ENCODE results near the gene STK25. TPM values are rescaled to one million over a fixed set of nuclear protein-coding genes. Genes with fewer than 3 reads are reported as not detected.

STK25 gene
- total and polyA plus RNA-seq, 2 donors (not counting 3 experiments of a cell fraction or from before 2014, with no cell fraction given), result 286 to 715 TPM

DNA sequence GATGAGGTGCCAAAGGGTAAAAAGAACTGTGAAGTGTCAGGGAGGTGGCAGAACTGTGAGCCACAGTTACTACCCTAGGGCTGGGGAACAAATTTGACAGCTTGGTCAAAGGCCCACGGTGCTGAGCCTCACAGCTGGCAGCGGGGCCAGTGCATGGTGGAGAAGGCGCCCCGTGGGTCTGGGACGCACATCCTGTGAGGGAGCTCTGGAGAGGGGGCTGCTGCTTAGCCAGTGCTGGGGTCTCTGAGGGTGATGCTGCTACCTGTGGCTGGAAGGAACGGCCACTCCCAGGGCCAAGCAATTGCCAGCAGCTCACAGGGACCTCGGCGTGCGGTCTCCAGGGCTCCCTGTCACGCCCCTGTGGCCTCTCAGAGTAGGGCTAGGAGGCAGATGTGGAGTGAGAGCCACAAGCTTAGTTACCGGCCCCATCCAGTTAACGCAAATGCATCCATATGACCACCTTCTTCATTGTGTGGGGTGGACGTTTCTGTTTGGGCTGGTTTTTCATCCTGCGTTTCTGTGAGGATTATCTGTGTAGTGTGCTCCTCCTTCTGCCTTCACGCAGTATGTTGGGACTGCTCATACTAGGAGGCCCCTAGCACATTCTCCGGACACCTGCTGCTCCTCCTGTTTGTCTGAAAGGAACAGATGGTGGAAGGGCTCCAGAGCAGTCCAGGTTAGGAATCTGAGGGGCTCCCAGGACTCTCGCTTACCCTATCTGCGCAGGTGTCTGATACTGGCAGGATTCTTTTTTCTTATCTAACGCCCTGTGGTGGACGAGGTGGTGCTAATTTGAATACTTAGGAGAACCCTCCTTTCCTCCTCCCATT lies 26.0 kb downstream of the STK25 start:
- no peak overlapping the region for H3K27ac ChIP-seq (ENCODE audit: insufficient read depth, low read depth, low read length)
- H3K4me3 ChIP-seq (replicated peaks in 1 of 3; ENCODE audit: insufficient read depth in 1 of 3, low read depth in 1 of 3, low read length in 3 of 3), result no peak overlapping the region
- TF ChIP-seq, protein P1, sequence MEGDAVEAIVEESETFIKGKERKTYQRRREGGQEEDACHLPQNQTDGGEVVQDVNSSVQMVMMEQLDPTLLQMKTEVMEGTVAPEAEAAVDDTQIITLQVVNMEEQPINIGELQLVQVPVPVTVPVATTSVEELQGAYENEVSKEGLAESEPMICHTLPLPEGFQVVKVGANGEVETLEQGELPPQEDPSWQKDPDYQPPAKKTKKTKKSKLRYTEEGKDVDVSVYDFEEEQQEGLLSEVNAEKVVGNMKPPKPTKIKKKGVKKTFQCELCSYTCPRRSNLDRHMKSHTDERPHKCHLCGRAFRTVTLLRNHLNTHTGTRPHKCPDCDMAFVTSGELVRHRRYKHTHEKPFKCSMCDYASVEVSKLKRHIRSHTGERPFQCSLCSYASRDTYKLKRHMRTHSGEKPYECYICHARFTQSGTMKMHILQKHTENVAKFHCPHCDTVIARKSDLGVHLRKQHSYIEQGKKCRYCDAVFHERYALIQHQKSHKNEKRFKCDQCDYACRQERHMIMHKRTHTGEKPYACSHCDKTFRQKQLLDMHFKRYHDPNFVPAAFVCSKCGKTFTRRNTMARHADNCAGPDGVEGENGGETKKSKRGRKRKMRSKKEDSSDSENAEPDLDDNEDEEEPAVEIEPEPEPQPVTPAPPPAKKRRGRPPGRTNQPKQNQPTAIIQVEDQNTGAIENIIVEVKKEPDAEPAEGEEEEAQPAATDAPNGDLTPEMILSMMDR (IDR thresholded peaks at IDR 0.05; ENCODE audit: extremely low read depth in 1 of 2, insufficient read depth in 1 of 2, low read depth in 1 of 2, low read length in 2 of 2), result no peak
- TF ChIP-seq POLR2AphosphoS5 (IDR thresholded peaks at IDR 0.05; ENCODE audit: insufficient read depth, low read depth, low read length) (no peak), MYC (IDR thresholded peaks at IDR 0.05; ENCODE audit: low read depth, low read length) (no peak), JUN (IDR thresholded peaks at IDR 0.05; ENCODE audit: borderline replicate concordance, insufficient read depth, insufficient read length, low read depth) (no peak), EZH2 (IDR thresholded peaks at IDR 0.05; ENCODE audit: borderline replicate concordance, low read depth, low read length, severe bottlenecking) (no peak), POLR2A (IDR thresholded peaks at IDR 0.05; ENCODE audit: low read depth, low read length) (no peak), FOS (IDR thresholded peaks at IDR 0.05; ENCODE audit: borderline replicate concordance, insufficient read depth, low read length) (no peak), GATA2 (IDR thresholded peaks at IDR 0.05; ENCODE audit: insufficient read depth, insufficient read length, low read depth, low read length) (no peak)
- TF ChIP-seq, protein P2, sequence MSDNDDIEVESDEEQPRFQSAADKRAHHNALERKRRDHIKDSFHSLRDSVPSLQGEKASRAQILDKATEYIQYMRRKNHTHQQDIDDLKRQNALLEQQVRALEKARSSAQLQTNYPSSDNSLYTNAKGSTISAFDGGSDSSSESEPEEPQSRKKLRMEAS (IDR thresholded peaks at IDR 0.05; ENCODE audit: insufficient read depth, insufficient read length), result no peak
- dilution Hi-C loops (cut with MboI; ENCODE audit: extremely low pct_ligation_motif_present, low sequenced_read_pairs) (no loop called here), intact Hi-C loops (cut with micrococcal nuclease) (no loop called here)
- H3K27me3 ChIP-seq (ENCODE audit: control insufficient read depth in 2 of 2, insufficient read depth in 2 of 2, low read length in 2 of 2), result no peaks in the 10 kb centered on the region
- no peaks in the 10 kb centered on the region for H3K9me1 ChIP-seq (replicated peaks; ENCODE audit: control insufficient read depth, extremely low read depth, insufficient read depth, low read length)
- no peaks in the 10 kb centered on the region for H3K4me1 ChIP-seq (ENCODE audit: control insufficient read depth, extremely low read depth, insufficient read depth, low read length)
- ChIA-PET POLR2A (no interaction called here), CTCF (interaction anchor here (1.2 kb wide), 1 partner anchor 17 kb away, joined by 3 read pairs; no protein-coding TSS in a partner anchor)
- no TSS peak for BruUV-seq (replicated peaks)
- H3K36me3 ChIP-seq (ENCODE audit: control insufficient read depth in 2 of 2, extremely low read depth in 1 of 2, insufficient read depth in 2 of 2, low read length in 2 of 2), result no peaks in the 10 kb centered on the region
- no peaks in the 10 kb centered on the region for H3K79me2 ChIP-seq (ENCODE audit: control insufficient read depth, insufficient read depth, low read length)
- no peak overlapping the region for H3K4me2 ChIP-seq (ENCODE audit: insufficient read depth, low read length)
- DNase-seq (ENCODE audit: low read depth, low spot score), result no peak
- no peak overlapping the region for H2AFZ ChIP-seq (ENCODE audit: low read depth, low read length)
- no peak overlapping the region for H3K9ac ChIP-seq (replicated peaks; ENCODE audit: extremely low read depth, insufficient read depth, low read length)
- no peak for FAIRE-seq
- H4K20me1 ChIP-seq (replicated peaks; ENCODE audit: control insufficient read depth, extremely low read depth, insufficient read depth, low read length), result no peaks in the 10 kb centered on the region
- H3K9me3 ChIP-seq (replicated peaks; ENCODE audit: control insufficient read depth, insufficient read depth, low read length), result no peaks in the 10 kb centered on the region
